ENCODE results near the gene TMX4. TPM values are rescaled to one million over a fixed set of nuclear protein-coding genes. Genes with fewer than 3 reads are reported as not detected.

The TMX4 gene
- total RNA-seq, 1 experiment from 2014 or later = 11.7 TPM

DNA sequence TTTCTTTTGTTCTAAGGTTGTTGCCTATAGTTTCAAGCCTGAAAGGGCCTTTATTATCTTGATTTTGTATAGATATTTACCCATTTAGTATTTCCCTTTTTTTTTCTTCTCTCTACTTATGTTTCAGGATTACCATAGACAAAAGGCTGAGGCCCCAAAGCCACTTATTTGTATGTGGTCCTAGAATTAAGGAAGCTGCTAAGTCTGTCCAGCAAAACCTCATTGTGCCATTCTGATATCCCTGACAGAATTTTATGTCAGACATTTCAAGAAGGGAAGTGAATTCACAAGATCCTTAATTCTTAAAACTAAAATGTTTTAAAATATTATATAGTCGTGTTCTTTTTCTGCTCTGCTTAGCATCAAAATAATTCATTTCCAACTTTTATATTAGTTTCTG, 86.2 kb downstream of the TMX4 start:
- Mint-ChIP-seq H3K36me3 (ENCODE audit: insufficient read depth in 1 of 3, low read depth in 3 of 3) (no peaks in the 10 kb centered on the region), H3K4me3 (no peak overlapping the region), H3K27me3 (ENCODE audit: low read depth) (no peaks in the 10 kb centered on the region), H3K27ac (no peak overlapping the region; a peak in 1 of 7 replicates), H3K9me3 (no peaks in the 10 kb centered on the region), H3K4me1 (peaks cover 4 to 5% of the 10 kb centered on the region in 2 experiments)
- Histone ChIP-seq H3K4me1 (ENCODE audit: insufficient read depth, low read length) (no peaks in the 10 kb centered on the region), H3K79me1 (ENCODE audit: insufficient read depth, low read depth, low read length, poor library complexity, severe bottlenecking) (no peaks in the 10 kb centered on the region), H2BK20ac (ENCODE audit: low read depth, low read length, poor library complexity, severe bottlenecking) (no peak overlapping the region), H3K79me2 (ENCODE audit: insufficient read depth, low read length) (no peaks in the 10 kb centered on the region), H2AFZ (ENCODE audit: low read length) (no peak overlapping the region), H3K27me3 (ENCODE audit: insufficient read depth, low read length) (no peaks in the 10 kb centered on the region), H3K14ac (ENCODE audit: insufficient read depth, low read length) (no peak overlapping the region), H4K20me1 (ENCODE audit: control insufficient read depth, insufficient read depth, insufficient read length) (no peaks in the 10 kb centered on the region), H4K91ac (ENCODE audit: insufficient read length, low read depth, low read length) (no peak overlapping the region), H3K9me3 (ENCODE audit: control insufficient read depth, low read depth, low read length) (no peaks in the 10 kb centered on the region), H3K23me2 (ENCODE audit: insufficient read length, low read depth, low read length, poor library complexity, severe bottlenecking) (no peaks in the 10 kb centered on the region), H3K18ac (ENCODE audit: insufficient read length, low read depth, low read length) (no peak overlapping the region), H3T11ph (ENCODE audit: low read length) (no peak overlapping the region), H2AK5ac (ENCODE audit: insufficient read length, low read length) (no peak overlapping the region), H3K56ac (ENCODE audit: insufficient read length, low read depth, low read length) (no peak overlapping the region), H2BK5ac (ENCODE audit: insufficient read length, low read length) (no peak overlapping the region), H3K27ac (ENCODE audit: insufficient read length, low read depth, low read length) (no peak overlapping the region), H2BK120ac (ENCODE audit: low read depth, low read length, poor library complexity, severe bottlenecking) (no peak overlapping the region), H2BK12ac (ENCODE audit: insufficient read length, low read depth, low read length) (no peak overlapping the region), H3K23ac (ENCODE audit: insufficient read length, low read depth, low read length) (no peak overlapping the region), H4K8ac (replicated peaks; ENCODE audit: insufficient read length, low read depth, low read length) (no peak overlapping the region), H3K4me2 (ENCODE audit: insufficient read depth, insufficient read length, low read length) (no peak overlapping the region), H3K4ac (ENCODE audit: low read depth, low read length) (no peak overlapping the region), H2BK15ac (ENCODE audit: low read depth, low read length) (no peak overlapping the region), H3K9ac (ENCODE audit: extremely low read depth, insufficient read length, low read length) (no peak overlapping the region), H4K5ac (ENCODE audit: insufficient read length, low read depth, low read length) (no peak overlapping the region)
- no peak for DNase-seq
- no CpG with 5 or more reads among the region's 1 CpG for WGBS (ENCODE audit: extremely low coverage, insufficient read length, low lambda C conversion rate)
- TF ChIP-seq, protein P1, sequence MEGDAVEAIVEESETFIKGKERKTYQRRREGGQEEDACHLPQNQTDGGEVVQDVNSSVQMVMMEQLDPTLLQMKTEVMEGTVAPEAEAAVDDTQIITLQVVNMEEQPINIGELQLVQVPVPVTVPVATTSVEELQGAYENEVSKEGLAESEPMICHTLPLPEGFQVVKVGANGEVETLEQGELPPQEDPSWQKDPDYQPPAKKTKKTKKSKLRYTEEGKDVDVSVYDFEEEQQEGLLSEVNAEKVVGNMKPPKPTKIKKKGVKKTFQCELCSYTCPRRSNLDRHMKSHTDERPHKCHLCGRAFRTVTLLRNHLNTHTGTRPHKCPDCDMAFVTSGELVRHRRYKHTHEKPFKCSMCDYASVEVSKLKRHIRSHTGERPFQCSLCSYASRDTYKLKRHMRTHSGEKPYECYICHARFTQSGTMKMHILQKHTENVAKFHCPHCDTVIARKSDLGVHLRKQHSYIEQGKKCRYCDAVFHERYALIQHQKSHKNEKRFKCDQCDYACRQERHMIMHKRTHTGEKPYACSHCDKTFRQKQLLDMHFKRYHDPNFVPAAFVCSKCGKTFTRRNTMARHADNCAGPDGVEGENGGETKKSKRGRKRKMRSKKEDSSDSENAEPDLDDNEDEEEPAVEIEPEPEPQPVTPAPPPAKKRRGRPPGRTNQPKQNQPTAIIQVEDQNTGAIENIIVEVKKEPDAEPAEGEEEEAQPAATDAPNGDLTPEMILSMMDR (conservative IDR thresholded peaks at IDR 0.05) = no peak
